ENCODE measurements around the gene GOT1. TPM values are rescaled to one million over a fixed set of nuclear protein-coding genes. Genes with fewer than 3 reads are reported as not detected.

The GOT1 gene
- total and polyA plus RNA-seq, 4 donors: 73.5 to 271 (median 123) TPM

DNA sequence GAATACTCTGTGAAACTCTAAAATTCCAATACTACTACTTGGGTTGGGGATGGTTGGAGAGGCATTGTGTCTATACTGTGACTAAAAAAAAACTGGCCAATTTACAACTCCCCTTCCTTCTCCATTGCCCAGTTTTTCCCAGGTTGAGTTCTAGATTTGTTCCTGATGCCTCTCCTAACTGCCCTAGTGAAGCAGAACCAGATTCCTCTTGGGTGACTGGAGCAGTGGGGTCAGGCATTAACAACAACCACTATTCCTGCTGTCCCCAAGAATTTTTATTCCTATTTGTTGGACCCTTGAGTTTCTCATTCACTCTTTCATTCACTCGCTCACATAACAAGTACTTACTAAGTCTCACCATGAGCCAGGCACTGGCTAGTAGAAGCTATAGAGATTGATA, 5.8 kb downstream of the GOT1 start:
- no peak overlapping the region for H3K4me3 ChIP-seq (ENCODE audit: low read depth in 1 of 3, low read length in 3 of 3)
- peaks cover 22 to 64% (median 41%) of the 10 kb centered on the region in 4 donors for H3K4me1 ChIP-seq (ENCODE audit: control insufficient read depth in 4 of 4, insufficient read depth in 4 of 4, low read length in 3 of 4)
- no peak for DNase-seq (ENCODE audit: low spot score)
- no peaks in the 10 kb centered on the region for H3K9me3 ChIP-seq (ENCODE audit: control insufficient read depth in 4 of 4, low read length in 3 of 4)
- peaks cover 7 to 32% (median 25%) of the 10 kb centered on the region in 4 donors for H3K36me3 ChIP-seq (ENCODE audit: control insufficient read depth in 4 of 4, insufficient read depth in 3 of 4, low read depth in 1 of 4, low read length in 3 of 4)
- H3K9ac ChIP-seq (ENCODE audit: low read depth in 1 of 2, low read length in 2 of 2): no peak overlapping the region
- no peaks in the 10 kb centered on the region for H3K27me3 ChIP-seq (ENCODE audit: control insufficient read depth in 4 of 4, insufficient read depth in 4 of 4, low read length in 3 of 4)
- WGBS: 97% methylated on average over 1 of the region's 1 CpG
- TF ChIP-seq, protein P1, sequence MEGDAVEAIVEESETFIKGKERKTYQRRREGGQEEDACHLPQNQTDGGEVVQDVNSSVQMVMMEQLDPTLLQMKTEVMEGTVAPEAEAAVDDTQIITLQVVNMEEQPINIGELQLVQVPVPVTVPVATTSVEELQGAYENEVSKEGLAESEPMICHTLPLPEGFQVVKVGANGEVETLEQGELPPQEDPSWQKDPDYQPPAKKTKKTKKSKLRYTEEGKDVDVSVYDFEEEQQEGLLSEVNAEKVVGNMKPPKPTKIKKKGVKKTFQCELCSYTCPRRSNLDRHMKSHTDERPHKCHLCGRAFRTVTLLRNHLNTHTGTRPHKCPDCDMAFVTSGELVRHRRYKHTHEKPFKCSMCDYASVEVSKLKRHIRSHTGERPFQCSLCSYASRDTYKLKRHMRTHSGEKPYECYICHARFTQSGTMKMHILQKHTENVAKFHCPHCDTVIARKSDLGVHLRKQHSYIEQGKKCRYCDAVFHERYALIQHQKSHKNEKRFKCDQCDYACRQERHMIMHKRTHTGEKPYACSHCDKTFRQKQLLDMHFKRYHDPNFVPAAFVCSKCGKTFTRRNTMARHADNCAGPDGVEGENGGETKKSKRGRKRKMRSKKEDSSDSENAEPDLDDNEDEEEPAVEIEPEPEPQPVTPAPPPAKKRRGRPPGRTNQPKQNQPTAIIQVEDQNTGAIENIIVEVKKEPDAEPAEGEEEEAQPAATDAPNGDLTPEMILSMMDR (IDR thresholded peaks at IDR 0.05; ENCODE audit: low read depth, low read length, missing input control): no peak
- TF ChIP-seq RAD21 (IDR thresholded peaks at IDR 0.05): no peak
- TF ChIP-seq HNF4A (conservative IDR thresholded peaks at IDR 0.05): no peak
- TF ChIP-seq, protein P2, sequence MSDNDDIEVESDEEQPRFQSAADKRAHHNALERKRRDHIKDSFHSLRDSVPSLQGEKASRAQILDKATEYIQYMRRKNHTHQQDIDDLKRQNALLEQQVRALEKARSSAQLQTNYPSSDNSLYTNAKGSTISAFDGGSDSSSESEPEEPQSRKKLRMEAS (IDR thresholded peaks at IDR 0.05): no peak
- TF ChIP-seq HNF4G (IDR thresholded peaks at IDR 0.05): no peak
- TF ChIP-seq, protein P3, sequence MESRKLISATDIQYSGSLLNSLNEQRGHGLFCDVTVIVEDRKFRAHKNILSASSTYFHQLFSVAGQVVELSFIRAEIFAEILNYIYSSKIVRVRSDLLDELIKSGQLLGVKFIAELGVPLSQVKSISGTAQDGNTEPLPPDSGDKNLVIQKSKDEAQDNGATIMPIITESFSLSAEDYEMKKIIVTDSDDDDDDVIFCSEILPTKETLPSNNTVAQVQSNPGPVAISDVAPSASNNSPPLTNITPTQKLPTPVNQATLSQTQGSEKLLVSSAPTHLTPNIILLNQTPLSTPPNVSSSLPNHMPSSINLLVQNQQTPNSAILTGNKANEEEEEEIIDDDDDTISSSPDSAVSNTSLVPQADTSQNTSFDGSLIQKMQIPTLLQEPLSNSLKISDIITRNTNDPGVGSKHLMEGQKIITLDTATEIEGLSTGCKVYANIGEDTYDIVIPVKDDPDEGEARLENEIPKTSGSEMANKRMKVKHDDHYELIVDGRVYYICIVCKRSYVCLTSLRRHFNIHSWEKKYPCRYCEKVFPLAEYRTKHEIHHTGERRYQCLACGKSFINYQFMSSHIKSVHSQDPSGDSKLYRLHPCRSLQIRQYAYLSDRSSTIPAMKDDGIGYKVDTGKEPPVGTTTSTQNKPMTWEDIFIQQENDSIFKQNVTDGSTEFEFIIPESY (IDR thresholded peaks at IDR 0.05): no peak
- TF ChIP-seq SP1 (IDR thresholded peaks at IDR 0.05): no peak
- TF ChIP-seq FOXA1 (IDR thresholded peaks at IDR 0.05): no peak
- TF ChIP-seq, protein P4, sequence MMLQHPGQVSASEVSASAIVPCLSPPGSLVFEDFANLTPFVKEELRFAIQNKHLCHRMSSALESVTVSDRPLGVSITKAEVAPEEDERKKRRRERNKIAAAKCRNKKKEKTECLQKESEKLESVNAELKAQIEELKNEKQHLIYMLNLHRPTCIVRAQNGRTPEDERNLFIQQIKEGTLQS (IDR thresholded peaks at IDR 0.05): no peak
- no peak for TF ChIP-seq GABPA (IDR thresholded peaks at IDR 0.05 in 1 of 2, conservative IDR thresholded peaks at IDR 0.05 in 1 of 2)
- TF ChIP-seq TAF1 (conservative IDR thresholded peaks at IDR 0.05): no peak
- TF ChIP-seq NR2F2 (IDR thresholded peaks at IDR 0.05): no peak
- TF ChIP-seq, protein P5, sequence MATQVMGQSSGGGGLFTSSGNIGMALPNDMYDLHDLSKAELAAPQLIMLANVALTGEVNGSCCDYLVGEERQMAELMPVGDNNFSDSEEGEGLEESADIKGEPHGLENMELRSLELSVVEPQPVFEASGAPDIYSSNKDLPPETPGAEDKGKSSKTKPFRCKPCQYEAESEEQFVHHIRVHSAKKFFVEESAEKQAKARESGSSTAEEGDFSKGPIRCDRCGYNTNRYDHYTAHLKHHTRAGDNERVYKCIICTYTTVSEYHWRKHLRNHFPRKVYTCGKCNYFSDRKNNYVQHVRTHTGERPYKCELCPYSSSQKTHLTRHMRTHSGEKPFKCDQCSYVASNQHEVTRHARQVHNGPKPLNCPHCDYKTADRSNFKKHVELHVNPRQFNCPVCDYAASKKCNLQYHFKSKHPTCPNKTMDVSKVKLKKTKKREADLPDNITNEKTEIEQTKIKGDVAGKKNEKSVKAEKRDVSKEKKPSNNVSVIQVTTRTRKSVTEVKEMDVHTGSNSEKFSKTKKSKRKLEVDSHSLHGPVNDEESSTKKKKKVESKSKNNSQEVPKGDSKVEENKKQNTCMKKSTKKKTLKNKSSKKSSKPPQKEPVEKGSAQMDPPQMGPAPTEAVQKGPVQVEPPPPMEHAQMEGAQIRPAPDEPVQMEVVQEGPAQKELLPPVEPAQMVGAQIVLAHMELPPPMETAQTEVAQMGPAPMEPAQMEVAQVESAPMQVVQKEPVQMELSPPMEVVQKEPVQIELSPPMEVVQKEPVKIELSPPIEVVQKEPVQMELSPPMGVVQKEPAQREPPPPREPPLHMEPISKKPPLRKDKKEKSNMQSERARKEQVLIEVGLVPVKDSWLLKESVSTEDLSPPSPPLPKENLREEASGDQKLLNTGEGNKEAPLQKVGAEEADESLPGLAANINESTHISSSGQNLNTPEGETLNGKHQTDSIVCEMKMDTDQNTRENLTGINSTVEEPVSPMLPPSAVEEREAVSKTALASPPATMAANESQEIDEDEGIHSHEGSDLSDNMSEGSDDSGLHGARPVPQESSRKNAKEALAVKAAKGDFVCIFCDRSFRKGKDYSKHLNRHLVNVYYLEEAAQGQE (IDR thresholded peaks at IDR 0.05): no peak
- TF ChIP-seq YY1 (IDR thresholded peaks at IDR 0.05): no peak
- TF ChIP-seq RXRA (IDR thresholded peaks at IDR 0.05): no peak
- TF ChIP-seq JUND (IDR thresholded peaks at IDR 0.05): no peak
- no peak for TF ChIP-seq EGR1 (IDR thresholded peaks at IDR 0.05; ENCODE audit: low read depth in 2 of 2)
- H3K27ac ChIP-seq (ENCODE audit: low read depth in 1 of 2, low read length in 2 of 2): no peak overlapping the region

Data from liver (tissue), 9 donors.